Activated T-cell treated with anti-CD3 and anti-CD28 coated beads, Interleukin-2, amount 50 U/mL, for 48 hours (primary cell): Measurements from ENCODE around the gene KCNQ1.

ENCODE experiments used
- DNase-seq, 2 experiments: peaks; one replicate each; pipeline ENCODE4 v3.0.0-alpha.2; 2020

Gene KCNQ1

GRCh38 chr11:2515401-2516275 lies 70.8 kb downstream of the KCNQ1 start:
- DNase-seq = peak in 1 of 2 experiments; percentile 8

- peak in 1 of 2 experiments; percentile 13 for DNase-seq
These were observed 71.6 kb downstream of the KCNQ1 start for GRCh38 chr11:2516276-2517015.

- DNase-seq = no peak
These were observed 72.2 kb downstream of the KCNQ1 start for GRCh38 chr11:2517016-2517385.

DNA sequence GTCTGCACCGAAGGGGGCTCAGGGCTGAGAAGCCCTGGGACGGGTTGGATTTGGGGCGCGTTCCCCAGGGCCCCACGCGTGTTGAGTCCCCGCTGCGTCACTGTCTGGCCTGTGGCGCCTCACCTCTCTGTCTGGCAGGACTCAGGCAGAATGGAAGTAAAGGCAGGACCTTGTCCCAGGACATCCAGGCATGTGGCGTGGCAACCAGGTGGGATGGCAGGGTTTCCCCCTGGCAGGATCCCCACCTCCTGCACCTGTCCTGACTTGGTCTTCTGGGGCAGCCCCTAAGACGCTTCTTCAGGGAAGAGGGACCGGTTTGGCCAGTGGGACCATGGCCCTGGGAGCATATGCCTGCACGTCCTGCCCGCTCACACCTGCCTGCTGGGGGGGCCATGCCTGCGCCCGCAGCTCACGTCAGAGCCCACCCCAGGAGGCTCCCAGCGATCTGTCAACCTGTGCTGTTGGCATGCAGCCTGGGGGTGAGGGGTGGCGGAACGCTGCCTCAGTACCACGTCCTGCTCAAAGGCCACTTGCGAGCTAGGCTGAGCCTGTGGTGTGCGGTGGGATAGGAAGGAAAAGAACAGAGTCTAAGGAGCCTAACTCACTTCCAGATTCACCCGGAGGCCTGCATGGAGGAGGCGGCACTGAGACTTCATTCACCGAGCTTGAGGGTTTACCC lies 72.7 kb downstream of the KCNQ1 start:
- peak; percentile 7 to 9 for DNase-seq

DNA sequence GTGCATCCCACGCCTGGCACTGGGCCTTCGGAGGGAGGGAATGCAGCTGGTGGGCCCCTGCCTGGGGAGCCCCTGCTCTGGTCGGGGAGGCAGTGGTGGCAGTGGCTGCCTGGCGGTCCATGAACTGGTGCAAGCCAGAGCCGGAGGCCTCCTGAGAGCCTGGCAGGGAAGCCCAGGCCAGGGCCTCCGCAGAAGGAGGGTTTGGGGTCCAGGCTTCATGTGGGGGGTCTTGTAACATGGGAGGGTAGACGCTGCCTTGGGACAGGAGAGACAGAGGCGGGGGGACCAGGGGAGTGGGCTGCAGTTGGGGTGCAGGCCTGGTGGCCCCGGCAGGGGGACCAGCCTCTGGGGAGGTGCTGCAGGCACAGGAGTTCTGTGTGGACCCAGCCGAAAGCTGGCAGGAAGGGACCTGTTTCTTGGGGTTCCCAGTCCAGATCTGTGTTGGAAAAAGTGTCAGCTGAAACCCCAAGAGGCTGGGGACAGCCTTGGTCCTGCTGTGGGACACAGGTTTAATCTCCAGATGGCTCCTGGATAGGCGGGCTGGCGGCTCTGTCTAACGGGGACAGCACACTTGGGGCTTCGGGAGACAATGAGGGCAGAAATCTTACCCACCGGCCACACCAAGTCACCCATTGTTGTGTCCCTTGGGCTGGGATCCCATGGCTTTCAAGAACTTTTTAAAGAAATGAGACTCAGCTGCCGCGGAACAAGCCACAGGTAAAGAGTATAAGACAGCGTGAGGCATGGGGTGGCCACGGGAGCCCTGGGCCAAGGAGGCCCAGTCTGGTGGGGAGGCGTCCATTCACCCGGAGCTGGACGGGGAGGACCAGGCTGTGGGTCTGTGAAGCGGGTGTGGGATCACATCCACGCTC lies 73.5 kb downstream of the KCNQ1 start:
- DNase-seq = peak in 1 of 2 experiments; percentile 11

GRCh38 chr11:2518983-2519340 lies 74.2 kb downstream of the KCNQ1 start:
- DNase-seq = no peak

- DNase-seq = no peak
These were observed 74.7 kb downstream of the KCNQ1 start for GRCh38 chr11:2519517-2519861.

DNA sequence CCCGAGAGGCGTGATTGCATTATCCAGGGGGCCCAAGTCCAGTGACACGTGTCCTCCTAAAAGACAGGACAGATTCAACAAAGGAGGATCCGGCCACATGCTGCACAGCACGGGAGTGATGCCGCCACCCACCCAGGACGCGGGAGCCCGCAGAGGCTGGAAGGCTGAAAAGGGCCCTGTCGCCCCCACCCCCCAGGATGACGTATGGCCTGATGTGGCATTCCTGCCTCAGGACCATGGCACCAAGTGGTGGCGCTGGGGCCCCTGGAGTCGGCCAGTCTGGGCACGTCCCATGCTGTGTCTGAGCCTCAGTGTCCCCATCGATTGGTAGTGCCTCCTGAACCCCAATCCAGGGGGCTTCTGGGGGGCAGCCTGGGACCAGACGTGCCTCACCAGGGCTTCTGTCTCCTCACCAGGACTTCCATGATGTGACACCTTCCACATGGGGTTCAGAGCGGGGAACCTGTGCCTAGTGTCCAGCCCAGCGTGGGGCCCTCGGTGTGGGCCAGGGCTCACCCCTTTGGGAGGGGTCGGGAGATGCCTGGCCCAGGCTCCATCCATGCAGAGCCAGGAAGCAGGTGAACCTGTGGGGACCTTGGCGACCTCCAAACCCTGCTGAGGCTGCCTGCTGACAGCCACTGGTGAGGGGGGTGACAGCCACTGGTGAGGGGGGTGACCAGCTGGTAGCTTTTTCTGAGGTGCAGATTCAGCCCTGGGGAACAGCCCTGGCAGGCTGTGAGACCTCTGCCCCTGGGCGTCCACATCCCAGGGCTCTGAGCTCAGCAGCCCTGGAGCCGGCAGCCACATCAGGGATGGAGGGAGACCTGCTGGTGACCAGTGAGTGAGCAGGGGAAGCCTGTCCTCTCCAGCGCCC lies 75.3 kb downstream of the KCNQ1 start:
- peak; percentile 11 to 13 for DNase-seq

DNA sequence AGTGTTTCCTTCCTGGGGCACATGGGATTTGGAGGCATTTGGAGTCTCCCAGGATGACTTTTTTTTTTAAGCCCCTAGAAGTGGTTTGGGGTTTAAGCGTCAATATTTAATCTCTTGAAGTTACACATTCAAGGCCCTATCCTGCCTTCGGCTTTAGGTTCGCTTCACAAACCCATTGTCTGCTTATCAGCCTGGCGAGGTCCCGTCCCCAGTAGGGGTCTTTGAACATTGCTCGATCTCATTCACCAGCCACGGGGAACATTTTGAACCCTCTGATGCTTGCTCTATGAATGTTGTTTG lies 75.9 kb downstream of the KCNQ1 start:
- DNase-seq = peak in 1 of 2 experiments; percentile 8

GRCh38 chr11:2521081-2521732 lies 76.4 kb downstream of the KCNQ1 start:
- DNase-seq = peak in 1 of 2 experiments; percentile 1

DNA sequence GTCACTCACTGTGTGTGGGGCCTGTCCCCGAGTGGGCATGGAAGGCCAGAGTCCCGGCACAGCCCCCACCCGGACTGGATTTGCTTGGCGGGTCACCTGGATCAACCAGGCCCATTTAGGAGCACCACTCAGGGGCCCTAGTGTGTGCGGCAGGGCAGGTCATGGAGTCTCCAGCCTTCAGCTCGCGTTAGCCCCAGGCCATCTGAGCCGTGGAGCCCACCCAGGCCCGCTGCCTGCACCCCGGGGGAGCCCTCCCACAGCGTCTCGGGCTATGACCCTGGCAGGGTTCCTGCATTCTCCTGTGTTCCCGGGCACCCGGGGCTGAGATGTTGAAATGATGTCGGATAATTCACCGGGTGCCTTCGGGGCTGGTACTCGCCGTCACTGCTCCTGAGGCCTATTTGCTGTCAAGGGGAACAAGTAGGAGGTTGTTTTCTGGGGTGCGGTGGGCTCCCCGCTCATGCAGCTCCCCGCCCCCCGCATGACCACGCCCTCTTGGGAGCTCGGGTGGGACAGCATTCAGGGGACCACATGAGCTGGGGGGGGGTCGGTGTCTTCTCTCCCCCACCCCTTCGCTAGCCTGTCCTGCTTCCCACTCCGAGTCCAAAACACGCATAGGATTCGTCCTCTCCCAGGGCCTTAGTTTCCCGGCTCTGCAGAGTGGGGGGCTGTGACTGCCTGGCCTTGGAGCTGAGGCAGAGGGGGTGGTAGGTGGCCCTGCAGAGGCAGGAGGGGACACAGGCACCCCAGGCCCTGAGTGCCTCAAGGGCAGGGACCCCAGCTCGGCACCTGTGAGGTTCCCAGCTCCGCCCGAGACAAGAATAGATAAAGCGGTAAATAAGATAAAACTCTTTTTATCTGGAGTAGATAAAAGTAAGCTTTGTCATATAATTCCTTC lies 77.2 kb downstream of the KCNQ1 start:
- peak; percentile 9 to 11 for DNase-seq

GRCh38 chr11:2522631-2523255 lies 77.9 kb downstream of the KCNQ1 start:
- peak; percentile 7 to 11 for DNase-seq

- peak; percentile 10 to 13 for DNase-seq
These were observed 79.1 kb downstream of the KCNQ1 start for GRCh38 chr11:2523821-2524391.

DNA sequence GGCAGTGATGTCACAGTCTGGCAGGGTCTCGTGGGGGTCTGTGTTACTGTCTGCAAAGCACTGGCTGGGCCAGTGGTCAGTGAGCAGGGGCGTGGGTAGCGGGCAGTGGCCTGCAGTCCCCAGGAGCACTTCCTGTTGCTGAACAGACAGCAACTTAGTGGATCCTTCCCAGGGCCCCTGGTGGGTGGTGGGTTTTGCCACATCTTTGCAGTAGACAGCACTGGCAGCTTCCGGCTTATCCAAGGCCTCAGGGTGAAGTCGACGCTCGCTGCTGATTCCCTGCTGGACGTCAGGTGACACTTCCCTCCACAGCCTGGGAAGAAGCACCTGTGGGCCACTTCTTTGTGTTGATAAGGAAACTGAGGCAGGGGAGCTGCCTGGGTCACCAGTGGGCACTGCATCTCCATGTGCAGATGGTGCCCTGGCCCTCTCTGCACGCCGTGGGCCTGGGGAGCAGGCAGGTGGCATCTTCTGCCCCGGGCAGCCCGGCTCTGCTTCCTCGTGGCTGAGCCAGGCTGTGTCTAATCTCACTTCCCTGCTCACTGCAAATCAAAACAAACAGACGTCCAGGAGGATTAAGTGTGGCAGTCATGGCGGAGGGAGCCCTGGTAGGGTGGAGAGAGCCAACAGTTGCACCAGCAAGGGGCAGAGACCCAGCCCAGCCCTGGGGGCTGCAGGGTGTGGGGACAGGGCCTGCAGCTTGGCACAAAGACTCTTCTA lies 79.8 kb downstream of the KCNQ1 start:
- DNase-seq = peak; percentile 7 to 11

DNA sequence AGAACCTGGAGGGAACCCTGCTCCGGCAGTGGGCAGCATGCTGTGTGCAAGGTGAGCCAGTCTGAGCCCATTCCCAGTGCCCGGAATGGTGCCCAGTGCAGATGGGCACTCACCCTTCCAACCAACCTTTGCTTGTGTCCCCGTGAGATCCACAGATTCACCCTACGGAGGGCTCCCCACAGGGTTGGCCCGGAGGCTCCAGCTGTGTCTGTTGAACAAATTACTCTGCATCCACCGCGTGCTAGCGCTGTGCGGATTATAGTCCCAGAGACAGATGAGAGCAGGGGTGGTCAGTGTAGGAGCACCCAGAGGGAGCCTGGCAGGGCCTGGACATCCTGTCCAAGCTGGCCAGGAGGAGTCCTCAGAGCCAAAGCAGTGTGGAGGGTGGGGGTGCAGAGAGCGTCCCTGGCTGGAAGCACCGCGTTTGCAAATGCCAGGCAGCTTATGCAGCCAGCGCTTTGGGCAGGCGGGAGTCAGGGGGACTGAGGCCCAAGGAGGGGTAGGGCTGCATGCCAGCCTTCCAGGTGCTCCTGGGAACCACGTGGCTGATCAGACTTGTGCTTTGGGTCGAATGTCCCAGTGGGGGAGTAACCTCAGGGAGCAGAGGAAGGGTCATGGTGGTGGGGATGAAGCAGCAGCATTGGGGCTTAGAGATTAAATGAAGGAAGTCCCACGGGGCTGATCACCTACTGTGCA lies 80.5 kb downstream of the KCNQ1 start:
- no peak for DNase-seq

DNA sequence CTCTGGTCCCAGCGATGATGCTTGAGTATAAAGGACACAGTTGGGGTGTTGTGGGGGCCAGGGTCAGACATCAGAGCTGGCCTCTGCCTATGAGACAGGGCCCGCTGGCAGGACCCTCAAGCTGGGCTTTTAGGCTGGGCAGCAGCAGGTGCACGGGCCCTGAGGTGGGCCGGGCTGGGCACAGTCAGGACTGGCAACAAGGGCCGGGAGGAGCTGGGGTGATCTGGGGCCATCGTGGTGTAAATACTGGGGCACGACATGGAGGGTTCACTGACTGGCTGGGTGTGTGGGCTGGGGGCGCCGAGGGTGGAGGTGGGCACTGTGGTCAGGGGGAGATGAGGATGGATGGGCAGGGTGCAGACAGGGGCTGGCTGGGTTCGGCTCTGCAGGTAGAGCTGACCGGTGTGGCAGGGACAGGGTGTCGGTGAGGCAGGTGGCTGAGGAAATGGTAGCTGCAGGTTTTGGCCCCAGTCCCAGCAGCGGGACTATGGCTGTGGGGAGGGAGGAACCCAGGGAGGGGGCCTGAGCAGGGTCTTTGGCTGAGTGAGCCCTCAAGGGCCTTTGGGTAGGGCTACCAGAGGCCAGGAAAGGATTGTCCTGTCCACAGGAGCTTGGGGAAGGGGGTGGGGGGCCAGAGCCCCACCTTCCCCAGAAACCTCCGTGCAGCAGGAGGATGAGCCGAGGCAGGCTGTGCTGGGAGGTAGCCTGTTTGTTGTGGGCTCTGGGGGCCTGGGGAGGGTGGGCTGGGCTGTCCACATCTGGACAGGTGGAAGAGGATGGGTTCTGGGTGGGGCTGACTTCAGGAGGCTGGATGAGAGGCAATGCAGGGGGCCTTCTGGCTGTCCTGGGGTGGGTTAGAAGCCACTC lies 81.4 kb downstream of the KCNQ1 start:
- DNase-seq = no peak

GRCh38 chr11:2526808-2527381 lies 82.1 kb downstream of the KCNQ1 start:
- DNase-seq = no peak
